Bronchial epithelial cell (primary cell): ENCODE results near the gene CCDC78. TPM values are rescaled to one million over a fixed set of nuclear protein-coding genes. Genes with fewer than 3 reads are reported as not detected.
"Not testable (repeated sequence)": the region's sequence is repeated elsewhere in the genome, so short reads cannot be mapped to it uniquely, and the experiment has no call there.

Source experiments
- DNase-seq: peaks from one replicate; pipeline ENCODE4 v3.0.0-alpha.2; 2010; ENCODE audit warnings: low read depth
- FAIRE-seq: peaks from 2 replicates; lab custom pipeline; 2011; peaks lifted over from hg19 to GRCh38; lab: Jason Lieb, UNC
- H3K27me3 ChIP-seq: 2 replicates; pipeline ENCODE4 v1.5.1; 2011; ENCODE audit warnings: low read length; ENCODE audit not compliant: control insufficient read depth, insufficient read depth
- H3K36me3 ChIP-seq: 2 replicates; pipeline ENCODE4 v1.5.1; 2011; ENCODE audit warnings: low read length; ENCODE audit not compliant: control insufficient read depth, insufficient read depth
- H3K4me3 ChIP-seq: 2 replicates; pipeline ENCODE4 v1.5.1; 2011; ENCODE audit warnings: mild to moderate bottlenecking, low read depth, low read length, control low read depth
- total RNA-seq: library from RNA; depleted of rRNA; stranded (reverse); fragments of >200 nt; gene quantifications from 2 replicates; pipeline ENCODE4 v1.2.1, GENCODE V29; 2014
- TF ChIP-seq, protein P1 (sequence below): IDR thresholded peaks from 2 replicates; pipeline ENCODE4 v1.5.1; 2011; ENCODE audit warnings: mild to moderate bottlenecking, moderate library complexity, low read length, control low read depth, inconsistent platforms; ENCODE audit not compliant: insufficient read depth, severe bottlenecking

Gene CCDC78
- total RNA-seq, 1 donor from 2014 or later, result 1.6 TPM

GRCh38 chr16:756428-756827 lies 30.2 kb upstream of the CCDC78 start:
- H3K27me3 ChIP-seq, result peaks cover 2% of the 10 kb centered on the region
- FAIRE-seq, result peak; percentile 7
- H3K36me3 ChIP-seq, result no peaks in the 10 kb centered on the region
- no peak for DNase-seq
- TF ChIP-seq, protein P1, sequence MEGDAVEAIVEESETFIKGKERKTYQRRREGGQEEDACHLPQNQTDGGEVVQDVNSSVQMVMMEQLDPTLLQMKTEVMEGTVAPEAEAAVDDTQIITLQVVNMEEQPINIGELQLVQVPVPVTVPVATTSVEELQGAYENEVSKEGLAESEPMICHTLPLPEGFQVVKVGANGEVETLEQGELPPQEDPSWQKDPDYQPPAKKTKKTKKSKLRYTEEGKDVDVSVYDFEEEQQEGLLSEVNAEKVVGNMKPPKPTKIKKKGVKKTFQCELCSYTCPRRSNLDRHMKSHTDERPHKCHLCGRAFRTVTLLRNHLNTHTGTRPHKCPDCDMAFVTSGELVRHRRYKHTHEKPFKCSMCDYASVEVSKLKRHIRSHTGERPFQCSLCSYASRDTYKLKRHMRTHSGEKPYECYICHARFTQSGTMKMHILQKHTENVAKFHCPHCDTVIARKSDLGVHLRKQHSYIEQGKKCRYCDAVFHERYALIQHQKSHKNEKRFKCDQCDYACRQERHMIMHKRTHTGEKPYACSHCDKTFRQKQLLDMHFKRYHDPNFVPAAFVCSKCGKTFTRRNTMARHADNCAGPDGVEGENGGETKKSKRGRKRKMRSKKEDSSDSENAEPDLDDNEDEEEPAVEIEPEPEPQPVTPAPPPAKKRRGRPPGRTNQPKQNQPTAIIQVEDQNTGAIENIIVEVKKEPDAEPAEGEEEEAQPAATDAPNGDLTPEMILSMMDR, result no peak
- no peak overlapping the region for H3K4me3 ChIP-seq

GRCh38 chr16:754656-755055 lies 28.4 kb upstream of the CCDC78 start:
- TF ChIP-seq, protein P1, result no peak
- DNase-seq, result no peak
- no peak for FAIRE-seq
- Histone ChIP-seq H3K4me3 (no peak overlapping the region), H3K36me3 (no peaks in the 10 kb centered on the region), H3K27me3 (peaks cover 4% of the 10 kb centered on the region)

GRCh38 chr16:754121-754607 lies 27.9 kb upstream of the CCDC78 start:
- H3K36me3 ChIP-seq, H3K27me3 ChIP-seq, DNase-seq, H3K4me3 ChIP-seq, FAIRE-seq: not testable (repeated sequence)

- no peak overlapping the region for H3K4me3 ChIP-seq
- peaks cover 4% of the 10 kb centered on the region for H3K27me3 ChIP-seq
- H3K36me3 ChIP-seq, result no peaks in the 10 kb centered on the region
- TF ChIP-seq, protein P1, result no peak
- DNase-seq (no peak), FAIRE-seq (no peak)
These were observed 25.7 kb upstream of the CCDC78 start for GRCh38 chr16:752007-752312.

- TF ChIP-seq, protein P1, result no peak
- H3K27me3 ChIP-seq, result peaks cover 4% of the 10 kb centered on the region
- FAIRE-seq, result no peak
These were observed 25.1 kb upstream of the CCDC78 start for GRCh38 chr16:751152-752006.

DNA sequence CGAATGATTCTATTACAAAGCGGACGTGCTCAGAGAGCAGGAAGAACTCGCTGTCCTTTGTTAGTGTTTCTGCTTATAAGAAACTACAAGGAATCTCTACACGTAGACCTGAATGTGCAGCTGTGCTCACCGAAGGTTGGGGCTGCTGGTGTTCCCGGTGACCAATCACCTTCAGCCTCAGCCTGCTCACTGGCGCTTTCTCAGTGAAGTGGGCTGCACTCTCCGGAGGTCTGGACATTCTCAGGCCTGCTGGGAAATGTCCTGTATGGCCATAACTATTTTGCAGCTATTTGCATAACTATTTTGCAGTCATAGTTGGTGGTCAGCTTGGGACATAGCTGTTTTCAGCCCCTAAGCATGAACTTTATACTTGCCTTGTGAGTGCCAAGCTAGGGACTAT lies 24.2 kb upstream of the CCDC78 start:
- TF ChIP-seq, protein P1, result no peak
- no peak for DNase-seq
- Histone ChIP-seq H3K4me3 (no peak overlapping the region), H3K36me3 (no peaks in the 10 kb centered on the region), H3K27me3 (peaks cover 4% of the 10 kb centered on the region)
- peak; percentile 60 for FAIRE-seq

More at GRCh38 chr16:751152-752006, 25.1 kb upstream of the CCDC78 start:
- H3K36me3 ChIP-seq, result no peaks in the 10 kb centered on the region
- H3K4me3 ChIP-seq, result no peak overlapping the region
- no peak for DNase-seq
